GM19328 (cell line): ENCODE data around the gene SH2B2.

Source experiments
- ATAC-seq: cut with Tn5 transposase; IDR thresholded peaks from one replicate; pipeline ENCODE4 v1.9.1; 2021; ENCODE audit warnings: mild to moderate bottlenecking, moderate library complexity; ENCODE audit not compliant: unreplicated experiment

The SH2B2 gene

GRCh38 chr7:102264367-102264891, 22.2 kb upstream of the SH2B2 start:
- ATAC-seq = no peak

DNA sequence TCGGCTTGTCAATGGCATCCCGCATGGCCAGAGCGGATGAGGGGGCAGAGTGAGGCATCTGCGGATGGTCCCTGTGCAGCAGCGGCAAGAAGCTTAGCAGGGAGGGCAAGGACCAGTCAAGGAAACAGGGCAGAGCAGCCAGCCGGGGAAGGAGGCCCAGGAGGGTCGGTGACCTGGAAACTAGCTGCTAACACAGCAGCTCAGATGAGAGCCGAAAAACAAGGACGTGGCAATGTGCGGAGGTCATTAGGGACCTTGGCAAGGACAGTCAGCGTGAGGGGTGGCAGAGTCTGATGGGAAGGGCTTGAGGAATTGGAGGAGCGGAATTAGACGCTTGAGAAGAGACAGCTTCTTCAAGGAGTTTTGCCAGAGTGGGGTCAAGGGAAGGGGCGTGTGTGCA, 20.1 kb upstream of the SH2B2 start:
- no peak for ATAC-seq

- ATAC-seq = no peak
These were observed 18.0 kb upstream of the SH2B2 start for GRCh38 chr7:102268635-102269034.

GRCh38 chr7:102270178-102270887, 16.3 kb upstream of the SH2B2 start:
- ATAC-seq = no peak

DNA sequence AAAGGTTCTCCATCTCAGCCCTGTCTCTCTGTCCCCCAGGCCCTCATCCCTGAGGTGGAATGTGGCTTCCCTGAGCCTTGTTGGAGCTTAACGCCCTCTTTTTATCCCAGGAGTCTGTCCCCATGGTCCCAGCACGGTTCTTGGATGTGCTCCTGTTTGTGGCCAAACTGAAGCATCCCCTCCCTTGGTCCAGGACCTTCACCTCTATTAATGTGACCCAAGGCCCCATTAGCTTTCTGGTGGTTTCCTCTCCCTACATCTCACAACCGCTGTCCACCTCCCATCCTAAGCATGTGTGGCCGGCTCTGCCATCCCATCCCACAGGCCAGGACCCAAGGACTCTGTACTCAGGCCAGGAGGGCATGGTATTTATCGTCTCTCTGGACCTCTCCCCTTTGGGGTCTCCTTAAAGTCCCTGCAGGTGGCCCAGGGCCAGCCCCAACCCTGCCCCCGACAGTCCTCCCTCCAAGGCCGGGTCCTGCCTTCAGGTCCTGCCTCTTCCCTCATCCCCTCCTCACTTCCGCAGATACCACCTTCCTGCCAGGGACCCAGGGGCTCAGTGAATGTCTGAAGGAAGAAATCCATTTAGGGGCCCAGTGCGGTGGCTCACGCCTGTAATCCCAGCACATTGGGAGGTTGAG, 15.4 kb upstream of the SH2B2 start:
- no peak for ATAC-seq

- ATAC-seq = no peak
These were observed 14.4 kb upstream of the SH2B2 start for GRCh38 chr7:102272075-102272916.

GRCh38 chr7:102272917-102273748, 13.5 kb upstream of the SH2B2 start:
- ATAC-seq = no peak

GRCh38 chr7:102273749-102274712, 12.6 kb upstream of the SH2B2 start:
- ATAC-seq = no peak

DNA sequence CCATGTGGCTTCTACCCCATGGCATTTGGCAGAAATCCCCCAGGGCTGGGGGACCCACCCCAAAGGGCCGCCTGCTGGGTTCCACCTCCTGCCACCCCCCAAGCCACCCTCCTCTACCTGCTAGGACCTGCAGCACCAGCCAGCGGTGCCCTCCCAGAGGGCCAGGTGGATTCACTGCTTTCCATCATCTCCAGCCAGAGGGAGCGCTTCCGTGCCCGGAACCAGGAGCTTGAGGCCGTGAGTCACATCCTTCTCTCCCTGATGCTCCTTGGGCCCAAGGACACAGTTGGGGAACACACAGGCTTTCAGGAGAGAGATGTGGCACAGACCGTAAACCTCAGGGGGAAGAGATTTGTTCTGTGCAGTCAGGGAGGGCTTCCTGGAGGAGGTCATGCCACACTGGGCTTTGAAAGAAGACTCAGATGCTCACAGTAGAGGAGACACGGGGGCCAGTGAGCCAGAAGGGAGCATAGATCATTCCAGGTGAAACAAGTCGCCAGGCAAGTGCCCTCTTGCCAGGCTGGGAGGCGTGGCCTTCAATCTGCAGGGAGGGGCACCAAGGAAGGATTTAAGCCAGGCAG, 11.5 kb upstream of the SH2B2 start:
- no peak for ATAC-seq

DNA sequence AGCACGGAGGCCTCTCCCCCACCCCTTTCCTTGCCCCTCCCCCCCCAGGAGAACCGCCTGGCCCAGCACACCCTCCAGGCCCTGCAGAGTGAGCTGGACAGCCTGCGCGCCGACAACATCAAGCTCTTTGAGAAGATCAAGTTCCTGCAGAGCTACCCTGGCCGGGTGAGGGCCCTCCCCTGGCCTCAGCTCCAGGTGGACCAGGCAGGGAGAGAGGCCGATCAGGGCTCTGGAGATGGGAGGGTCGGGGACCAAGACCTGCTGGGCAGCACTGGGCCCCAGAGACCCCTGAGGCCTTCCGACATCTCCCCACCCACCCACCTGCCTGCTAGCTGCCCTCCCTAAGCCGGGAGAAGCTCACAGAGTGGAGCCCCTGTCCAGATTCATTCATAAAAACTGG, 8.8 kb upstream of the SH2B2 start:
- no peak for ATAC-seq

DNA sequence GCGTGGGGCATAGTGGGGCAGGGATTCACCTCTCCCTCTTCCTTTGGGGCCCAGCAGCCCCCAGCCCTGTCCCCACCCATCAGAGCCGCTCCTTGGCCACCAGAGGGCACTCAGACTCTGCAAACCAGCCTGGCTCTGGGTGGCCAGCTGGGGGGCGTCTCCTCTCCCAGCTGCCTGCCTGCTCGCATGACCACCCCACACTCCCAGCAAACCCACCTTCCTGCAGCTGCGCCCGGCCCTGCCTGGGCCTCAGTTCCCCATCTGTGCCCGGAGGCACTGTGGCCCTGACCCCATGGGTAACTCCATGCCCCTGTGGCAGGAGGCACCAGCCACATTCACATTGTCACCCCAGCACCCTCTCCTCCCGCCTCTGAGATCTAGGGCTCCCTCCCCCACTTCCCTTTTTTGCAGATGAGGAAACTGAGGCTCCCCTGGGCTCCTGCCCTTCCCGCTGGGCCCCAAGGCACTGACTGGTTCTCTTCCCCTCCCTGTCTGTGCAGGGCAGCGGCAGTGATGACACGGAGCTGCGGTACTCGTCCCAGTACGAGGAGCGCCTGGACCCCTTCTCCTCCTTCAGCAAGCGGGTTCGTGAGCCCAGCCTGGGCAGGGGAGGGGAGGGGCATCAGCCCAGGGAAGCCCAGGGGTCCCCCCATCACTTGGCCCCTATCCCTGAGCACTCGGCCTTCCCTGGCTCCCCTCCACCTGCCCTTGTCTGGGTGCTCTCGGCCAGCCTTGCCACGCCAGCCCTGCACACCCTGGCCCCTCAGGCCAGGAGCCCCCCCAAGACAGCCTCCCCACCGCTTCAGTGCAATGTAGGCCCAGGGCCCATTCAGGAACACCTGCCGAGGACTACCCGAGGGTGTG, 6.9 kb upstream of the SH2B2 start:
- ATAC-seq = no peak

DNA sequence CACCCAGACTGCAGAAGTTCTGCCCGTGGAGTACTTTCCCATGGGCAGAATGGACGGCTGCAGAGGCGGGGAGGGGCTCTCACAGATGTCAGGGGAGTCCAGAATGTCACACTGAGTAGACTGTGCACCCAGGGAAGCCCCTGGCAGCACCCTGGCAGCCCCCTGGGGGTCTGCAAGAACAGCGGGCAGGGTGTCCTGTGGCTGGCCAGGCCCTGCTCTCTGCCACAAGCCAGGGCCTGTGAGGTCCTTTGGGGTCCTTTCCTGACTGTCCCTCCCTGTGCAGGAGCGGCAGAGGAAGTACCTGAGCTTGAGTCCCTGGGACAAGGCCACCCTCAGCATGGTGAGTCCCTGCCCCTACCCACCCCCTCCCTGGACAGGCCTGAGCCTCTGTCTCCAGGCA, 6.1 kb upstream of the SH2B2 start:
- ATAC-seq = no peak

- ATAC-seq = no peak
These were observed 4.9 kb upstream of the SH2B2 start for GRCh38 chr7:102281785-102282184.

DNA sequence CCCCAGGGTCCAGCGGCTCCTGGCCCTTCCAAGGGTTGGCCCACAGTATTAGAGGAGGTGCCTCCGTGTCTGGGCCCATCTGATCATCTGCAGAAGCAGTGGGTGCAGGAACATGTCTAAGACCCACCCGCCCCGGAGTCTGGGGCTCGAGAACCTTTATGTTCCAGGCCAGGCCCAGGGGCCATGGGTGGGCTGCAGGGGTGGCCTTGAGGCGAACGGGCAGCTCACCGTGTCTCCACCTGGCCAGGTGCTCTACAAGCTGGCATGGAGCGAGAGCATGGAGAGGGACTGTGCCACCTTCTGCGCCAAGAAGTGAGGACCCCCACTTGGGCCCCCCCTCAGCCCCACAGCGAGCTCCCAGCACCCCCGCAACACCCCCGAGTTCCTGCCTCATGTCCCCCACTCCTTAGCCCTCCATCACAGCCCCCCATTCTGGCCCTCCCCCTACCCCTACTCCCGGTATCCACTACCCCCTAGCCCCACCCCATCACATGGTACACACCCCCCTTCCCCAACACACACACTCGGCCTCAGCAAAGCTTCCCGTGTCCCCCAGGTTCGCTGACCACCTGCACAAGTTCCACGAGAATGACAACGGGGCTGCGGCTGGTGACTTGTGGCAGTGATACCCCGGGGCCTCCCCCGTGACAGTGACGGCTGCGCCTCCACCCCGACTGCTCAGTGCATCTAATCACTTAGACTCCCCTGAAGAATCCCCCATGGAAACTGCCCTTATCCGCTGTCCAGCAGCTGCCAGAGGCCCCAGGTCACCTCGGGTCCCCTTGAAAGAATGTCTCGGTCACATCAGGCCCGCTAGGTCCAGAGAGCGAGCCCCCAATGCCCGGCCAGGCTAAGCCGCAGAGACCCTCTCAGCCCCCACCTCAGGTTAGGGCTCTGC, 4.0 kb upstream of the SH2B2 start:
- no peak for ATAC-seq

DNA sequence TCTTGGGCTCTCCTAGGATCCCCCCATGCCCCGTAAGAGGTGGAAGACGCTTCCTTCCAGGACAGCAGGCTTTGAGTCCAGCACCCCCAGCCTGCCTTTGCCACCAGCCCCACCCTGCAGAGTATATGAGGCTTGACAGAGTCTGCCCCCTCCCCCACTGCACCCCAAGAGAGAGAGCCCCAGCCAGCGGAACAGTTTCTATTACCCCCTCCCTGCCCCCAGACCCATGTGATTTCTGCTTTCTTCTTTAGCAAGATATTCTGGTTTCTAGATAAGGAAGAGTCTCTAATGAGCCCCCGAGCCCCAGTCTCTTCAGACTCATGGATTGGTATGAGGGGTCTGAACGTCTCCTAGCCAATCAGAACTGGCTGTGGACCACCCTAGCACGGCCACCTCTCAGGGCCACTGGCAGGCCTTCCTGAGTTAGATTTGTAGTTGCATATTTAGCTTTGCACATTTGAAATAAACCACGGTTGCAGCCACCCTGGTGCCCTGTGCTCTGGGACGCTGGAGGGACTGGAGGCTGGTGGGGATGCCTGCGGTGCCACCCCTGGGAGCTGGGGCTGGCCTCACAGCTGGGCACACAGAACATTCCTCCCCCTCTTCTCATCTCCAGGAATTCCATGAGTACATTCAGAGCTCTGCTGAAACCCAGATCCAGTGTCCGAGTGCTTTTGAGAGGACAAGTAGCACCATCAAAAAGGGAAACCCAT, 3.0 kb upstream of the SH2B2 start:
- no peak for ATAC-seq

GRCh38 chr7:102284399-102284798, 2.3 kb upstream of the SH2B2 start:
- no peak for ATAC-seq
